Measurements from ENCODE around the gene SH3GL1. TPM values are rescaled to one million over a fixed set of nuclear protein-coding genes. Genes with fewer than 3 reads are reported as not detected.
A peak's percentile ranks its signal among the peaks of the same experiment; 100 is the strongest.

SH3GL1 gene
- total RNA-seq, 1 experiment from 2014 or later: 108 TPM

GRCh38 chr19:4326837-4327251 lies 73.5 kb downstream of the SH3GL1 start:
- CTCF ChIA-PET: no interaction called here
- intact Hi-C loops (cut with micrococcal nuclease; ENCODE audit: unreplicated experiment): no loop called here
- Histone ChIP-seq H3K4me3 (ENCODE audit: low read depth, low read length, poor library complexity, severe bottlenecking) (peak overlapping the region; percentile 44), H3K27me3 (replicated peaks; ENCODE audit: insufficient read depth, low read depth, low read length, poor library complexity) (no peaks in the 10 kb centered on the region), H3K9me3 (ENCODE audit: low read depth, low read length, poor library complexity, severe bottlenecking) (no peaks in the 10 kb centered on the region), H3K27ac (ENCODE audit: low read depth, low read length, poor library complexity, severe bottlenecking) (no peak overlapping the region), H3K36me3 (ENCODE audit: insufficient read depth, low read length, poor library complexity, severe bottlenecking) (no peaks in the 10 kb centered on the region), H3K4me1 (ENCODE audit: insufficient read depth, low read length, poor library complexity, severe bottlenecking) (peaks cover 11% of the 10 kb centered on the region)
- peak; percentile 55 for DNase-seq (ENCODE audit: low spot score)
- POLR2A ChIA-PET (ENCODE audit: low non-redundant PET): no interaction called here
- TF ChIP-seq CTCF (conservative IDR thresholded peaks at IDR 0.05; ENCODE audit: low read depth, low read length) (no peak), EZH2 (IDR thresholded peaks at IDR 0.05; ENCODE audit: borderline replicate concordance, low read depth, low read length, poor library complexity, severe bottlenecking) (no peak)
- BruUV-seq (replicated peaks): no TSS peak

- intact Hi-C loops (cut with micrococcal nuclease; ENCODE audit: unreplicated experiment): no loop called here
- peak overlapping the region; percentile 44 for H3K4me3 ChIP-seq (ENCODE audit: low read depth, low read length, poor library complexity, severe bottlenecking)
- no peaks in the 10 kb centered on the region for H3K36me3 ChIP-seq (ENCODE audit: insufficient read depth, low read length, poor library complexity, severe bottlenecking)
- H3K9me3 ChIP-seq (ENCODE audit: low read depth, low read length, poor library complexity, severe bottlenecking): no peaks in the 10 kb centered on the region
- TF ChIP-seq CTCF (conservative IDR thresholded peaks at IDR 0.05; ENCODE audit: low read depth, low read length) (no peak), EZH2 (IDR thresholded peaks at IDR 0.05; ENCODE audit: borderline replicate concordance, low read depth, low read length, poor library complexity, severe bottlenecking) (no peak)
- CTCF ChIA-PET: no interaction called here
- peaks cover 11% of the 10 kb centered on the region for H3K4me1 ChIP-seq (ENCODE audit: insufficient read depth, low read length, poor library complexity, severe bottlenecking)
- DNase-seq (ENCODE audit: low spot score): no peak
- POLR2A ChIA-PET (ENCODE audit: low non-redundant PET): no interaction called here
- no peak overlapping the region for H3K27ac ChIP-seq (ENCODE audit: low read depth, low read length, poor library complexity, severe bottlenecking)
- H3K27me3 ChIP-seq (replicated peaks; ENCODE audit: insufficient read depth, low read depth, low read length, poor library complexity): no peaks in the 10 kb centered on the region
- no TSS peak for BruUV-seq (replicated peaks)
Measured at GRCh38 chr19:4326215-4326836, 74.0 kb downstream of the SH3GL1 start.

GRCh38 chr19:4324228-4324627 lies 76.1 kb downstream of the SH3GL1 start:
- Histone ChIP-seq H3K9me3 (ENCODE audit: low read depth, low read length, poor library complexity, severe bottlenecking) (no peaks in the 10 kb centered on the region), H3K27me3 (replicated peaks; ENCODE audit: insufficient read depth, low read depth, low read length, poor library complexity) (no peaks in the 10 kb centered on the region), H3K4me3 (ENCODE audit: low read depth, low read length, poor library complexity, severe bottlenecking) (no peak overlapping the region), H3K27ac (ENCODE audit: low read depth, low read length, poor library complexity, severe bottlenecking) (no peak overlapping the region), H3K36me3 (ENCODE audit: insufficient read depth, low read length, poor library complexity, severe bottlenecking) (no peaks in the 10 kb centered on the region), H3K4me1 (ENCODE audit: insufficient read depth, low read length, poor library complexity, severe bottlenecking) (peaks cover 11% of the 10 kb centered on the region)
- CTCF ChIA-PET: no interaction called here
- no peak for TF ChIP-seq CTCF (conservative IDR thresholded peaks at IDR 0.05; ENCODE audit: low read depth, low read length)
- no peak for TF ChIP-seq EZH2 (IDR thresholded peaks at IDR 0.05; ENCODE audit: borderline replicate concordance, low read depth, low read length, poor library complexity, severe bottlenecking)
- no peak for DNase-seq (ENCODE audit: low spot score)
- intact Hi-C loops (cut with micrococcal nuclease; ENCODE audit: unreplicated experiment): no loop called here
- POLR2A ChIA-PET (ENCODE audit: low non-redundant PET): no interaction called here
- no TSS peak for BruUV-seq (replicated peaks)
